Activated CD8-positive, alpha-beta memory T cell treated with anti-CD3 and anti-CD28 coated beads, Interleukin-2, amount 50 U/mL, for 4 hours (primary cell): ENCODE results near the gene CRK.
A peak's percentile ranks its signal among the peaks of the same experiment; 100 is the strongest.
"Not testable (repeated sequence)": the region's sequence is repeated elsewhere in the genome, so short reads cannot be mapped to it uniquely, and the experiment has no call there.

Experiments
- DNase-seq: peaks from one replicate; pipeline ENCODE4 v3.0.0-alpha.2; 2020

Gene CRK

GRCh38 chr17:1462164-1463112, 6.4 kb upstream of the CRK start:
- no peak for DNase-seq

DNA sequence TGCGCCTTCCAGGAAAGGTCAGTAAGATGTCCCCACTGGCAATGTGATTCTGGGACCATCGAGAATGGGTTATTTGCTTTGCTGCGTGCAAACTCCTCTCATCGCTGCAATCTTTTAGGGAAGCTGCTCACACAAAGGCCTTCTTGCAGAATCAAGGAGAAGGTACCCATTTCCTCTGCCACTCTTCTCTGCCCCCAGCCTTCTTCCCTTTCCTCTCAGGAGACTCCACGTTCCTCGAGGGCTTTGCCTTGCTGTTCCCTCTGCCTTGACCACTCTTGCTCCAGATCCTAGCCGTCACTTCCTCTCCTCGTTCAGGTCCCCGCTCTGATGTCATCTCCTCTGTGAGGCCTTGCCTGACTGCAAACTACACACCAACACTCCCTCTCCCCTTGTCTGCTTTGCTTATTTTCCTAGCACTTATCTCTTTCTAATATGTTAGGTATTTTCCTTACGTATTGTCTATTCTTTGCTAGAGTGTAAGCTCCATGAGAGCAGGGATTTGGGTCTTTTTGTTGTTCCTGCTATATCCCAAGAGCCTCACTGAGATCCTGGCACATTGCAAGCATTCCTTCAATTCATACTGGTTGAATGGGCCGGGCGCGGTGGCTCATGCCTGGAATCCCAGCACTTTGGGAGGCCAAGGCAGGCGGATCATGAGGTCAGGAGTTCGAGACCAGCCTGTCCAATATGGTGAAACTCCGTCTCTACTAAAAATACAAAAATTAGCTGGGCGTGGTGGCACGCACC, 5.3 kb upstream of the CRK start:
- DNase-seq, result no peak

- no peak for DNase-seq
Observed at GRCh38 chr17:1460233-1460632, 4.2 kb upstream of the CRK start.

DNA sequence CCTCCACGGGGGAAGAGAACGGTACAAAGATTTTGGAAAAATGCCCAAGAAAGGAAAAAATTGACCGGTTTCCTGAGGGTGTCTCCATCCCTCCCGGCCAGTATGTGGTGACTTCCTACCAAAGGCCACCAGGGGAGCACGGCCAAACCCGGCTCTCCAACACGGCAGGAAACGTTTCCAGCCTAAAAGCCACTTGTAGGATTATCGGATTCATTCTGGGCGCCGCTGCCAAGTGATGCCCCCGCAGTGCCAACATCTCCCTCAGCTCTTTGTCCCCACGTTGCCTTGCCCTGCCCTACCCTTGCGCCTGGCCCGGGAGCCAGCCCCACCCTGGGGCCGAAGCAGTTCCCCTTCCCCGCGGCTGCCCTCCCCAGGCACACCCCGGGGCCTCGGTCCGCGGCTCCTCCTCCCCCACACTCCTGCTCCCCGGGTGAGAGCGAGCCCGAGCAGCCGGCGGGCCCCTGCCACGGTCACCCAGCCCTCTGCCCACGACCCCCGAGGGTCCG, 688 bp downstream of the CRK start:
- DNase-seq, result peak; percentile 34

- no peak for DNase-seq
Observed at GRCh38 chr17:1454541-1454940, 1.5 kb downstream of the CRK start.

GRCh38 chr17:1453694-1454093, 2.3 kb downstream of the CRK start:
- DNase-seq, result not testable (repeated sequence)

GRCh38 chr17:1452836-1453235, 3.2 kb downstream of the CRK start:
- no peak for DNase-seq

DNA sequence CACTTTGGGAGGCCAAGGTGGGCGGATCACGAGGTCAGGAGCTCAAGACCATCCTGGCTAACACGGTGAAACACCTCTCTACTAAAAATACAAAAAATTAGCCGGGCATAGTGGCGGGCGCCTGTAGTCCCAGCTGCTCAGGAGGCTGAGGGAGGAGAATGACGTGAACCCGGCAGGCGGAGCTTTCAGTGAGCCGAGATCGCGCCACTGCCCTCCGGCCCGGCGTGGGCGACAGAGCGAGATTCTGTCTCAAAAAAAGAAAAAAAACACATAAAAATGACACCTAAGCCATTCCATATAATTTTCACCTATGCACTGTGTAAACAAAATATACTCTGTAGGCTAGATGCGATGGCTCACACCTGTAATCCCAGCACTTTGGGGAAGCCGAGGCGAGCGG, 5.8 kb downstream of the CRK start:
- not testable (repeated sequence) for DNase-seq

DNA sequence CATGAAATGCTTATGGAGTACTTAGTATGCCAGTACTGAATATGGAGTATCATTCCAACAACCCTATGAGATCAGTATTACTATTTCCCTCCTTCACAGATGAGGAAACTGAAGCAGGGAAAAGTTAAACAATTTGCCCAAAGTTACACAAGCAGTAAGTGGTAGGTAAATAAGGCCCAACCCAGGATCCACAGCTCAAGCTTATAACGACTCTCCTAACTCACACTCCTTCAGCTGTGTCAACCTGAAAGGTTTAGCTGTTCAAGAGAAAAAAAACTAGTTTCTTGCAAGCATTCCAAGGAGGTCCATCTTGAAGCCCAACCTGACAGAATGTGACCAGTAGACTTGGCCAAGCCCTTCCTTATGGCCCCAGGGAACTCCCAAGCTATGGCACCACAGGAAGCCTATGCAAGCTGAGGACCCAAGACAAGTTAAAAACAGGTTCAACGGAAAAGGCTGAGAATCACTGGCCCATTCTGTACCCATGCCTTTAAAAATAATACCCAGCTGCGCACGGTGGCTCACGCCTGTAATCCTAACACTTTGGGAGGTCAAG, 6.5 kb downstream of the CRK start:
- DNase-seq, result no peak

GRCh38 chr17:1447052-1447451, 9.0 kb downstream of the CRK start:
- DNase-seq, result no peak

DNA sequence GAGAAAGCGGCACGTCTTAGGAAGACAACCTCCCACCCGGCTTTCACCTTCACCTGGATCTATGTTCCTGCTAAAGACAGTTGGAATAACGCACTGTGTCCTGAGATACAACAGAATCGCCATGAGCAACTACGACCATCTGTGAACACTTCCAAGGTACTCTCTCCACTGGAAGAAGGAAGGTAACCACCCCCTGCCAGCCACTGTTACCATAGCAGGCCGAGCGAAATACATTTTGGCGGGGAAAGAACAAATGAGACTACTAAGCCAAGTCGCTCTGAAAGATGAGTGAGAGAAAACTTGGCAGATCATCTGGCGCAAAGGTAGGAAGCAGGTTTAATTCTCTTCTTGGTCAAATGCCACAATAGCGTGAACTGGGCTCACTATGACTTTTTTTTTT, 9.8 kb downstream of the CRK start:
- no peak for DNase-seq

DNA sequence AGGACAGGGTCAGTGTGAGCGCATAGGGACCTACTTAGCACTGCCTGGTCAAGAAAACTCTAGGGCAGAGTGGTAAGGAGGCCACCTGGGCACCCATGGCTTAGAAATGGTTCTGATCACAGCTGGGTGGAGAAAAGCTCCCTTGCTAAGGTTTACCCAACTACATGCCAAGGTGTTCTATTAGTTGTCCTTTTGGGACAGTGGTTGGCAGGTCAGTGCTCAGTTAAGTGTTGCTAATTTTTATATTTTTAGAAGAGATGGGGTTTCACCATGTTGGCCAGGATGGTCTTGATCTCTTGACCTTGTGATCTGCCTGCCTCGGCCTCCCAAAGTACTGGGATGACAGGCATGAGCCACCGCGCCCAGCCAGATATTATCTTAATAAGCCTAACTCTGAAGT, 10.3 kb downstream of the CRK start:
- not testable (repeated sequence) for DNase-seq

DNA sequence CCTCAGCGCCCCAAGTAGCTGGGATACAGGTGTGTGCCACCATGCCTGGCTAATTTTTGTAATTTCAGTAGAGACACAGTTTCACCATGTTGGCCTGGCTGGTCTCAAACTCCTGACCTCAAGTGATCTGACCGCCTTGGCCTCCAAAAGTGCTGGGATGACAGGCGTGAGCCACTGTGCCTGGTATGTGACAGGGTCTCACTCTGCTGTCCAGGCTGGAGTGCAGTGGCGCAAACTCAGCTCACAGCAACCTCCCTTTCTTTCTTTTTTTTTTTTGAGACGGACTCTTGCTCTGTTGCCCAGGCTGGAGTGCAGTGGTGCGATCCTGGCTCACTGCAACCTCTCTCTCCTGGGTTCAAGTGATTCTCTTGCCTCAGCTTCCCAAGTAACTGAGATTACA, 13.3 kb downstream of the CRK start:
- DNase-seq, result not testable (repeated sequence)

GRCh38 chr17:1442187-1442586, 13.8 kb downstream of the CRK start:
- DNase-seq, result no peak

DNA sequence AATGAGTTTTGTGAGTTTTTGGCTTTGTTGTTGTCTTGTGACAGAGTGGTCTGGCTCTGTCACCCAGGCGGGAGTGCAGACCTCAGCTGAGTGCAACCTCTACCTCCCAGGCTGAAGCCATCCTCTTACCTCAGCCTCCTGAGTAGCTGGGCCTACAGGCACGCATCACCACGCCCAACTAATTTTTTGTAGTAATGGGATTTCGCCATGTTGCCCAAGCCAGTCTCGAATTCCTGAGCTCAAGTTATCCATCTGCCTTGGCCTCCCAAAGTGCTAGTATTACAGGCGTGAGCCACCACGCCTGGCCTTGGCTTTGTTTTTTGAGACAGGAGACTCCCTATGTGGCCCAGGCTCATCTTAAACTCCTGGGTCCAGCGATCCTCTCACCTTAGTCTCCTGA, 15.1 kb downstream of the CRK start:
- DNase-seq, result no peak

- no peak for DNase-seq
Observed at GRCh38 chr17:1438593-1439083, 17.4 kb downstream of the CRK start.

DNA sequence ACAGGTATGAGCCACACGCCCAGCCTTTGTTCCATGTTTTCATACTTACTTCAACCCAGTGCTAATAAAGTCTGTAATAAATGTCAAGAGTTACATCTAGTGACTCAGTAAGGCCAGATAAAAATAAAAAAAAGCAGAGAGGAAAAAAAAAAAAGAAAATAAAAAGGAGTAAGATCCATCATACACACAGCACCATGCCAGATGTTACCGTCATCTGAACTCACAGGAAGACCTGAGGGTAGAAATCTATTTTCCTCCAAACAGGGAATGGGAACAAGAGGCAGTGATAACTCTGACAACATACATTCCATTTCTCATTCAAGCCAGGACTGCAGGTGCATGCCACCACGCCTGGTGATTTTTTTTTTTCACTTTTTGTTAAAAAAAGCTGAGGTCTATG, 20.7 kb downstream of the CRK start:
- no peak for DNase-seq

DNA sequence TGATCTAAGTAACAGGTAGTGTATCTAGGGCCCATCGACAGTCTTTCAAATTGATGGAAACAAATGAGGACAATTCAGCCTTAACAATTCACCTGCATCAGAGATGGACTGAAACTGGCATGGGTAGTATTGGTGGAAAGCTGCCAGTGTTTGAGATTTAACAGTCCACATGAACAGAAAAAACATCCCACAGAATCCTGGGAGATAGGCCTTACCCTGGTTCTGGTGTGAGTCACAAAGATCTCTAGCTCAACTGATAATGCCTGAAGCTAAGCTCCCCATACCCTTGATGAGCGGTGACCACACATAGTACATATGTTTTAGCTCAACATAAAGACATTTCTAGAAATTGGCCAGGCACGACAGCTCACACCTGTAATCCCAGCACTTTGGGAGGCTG, 21.9 kb downstream of the CRK start:
- no peak for DNase-seq

DNA sequence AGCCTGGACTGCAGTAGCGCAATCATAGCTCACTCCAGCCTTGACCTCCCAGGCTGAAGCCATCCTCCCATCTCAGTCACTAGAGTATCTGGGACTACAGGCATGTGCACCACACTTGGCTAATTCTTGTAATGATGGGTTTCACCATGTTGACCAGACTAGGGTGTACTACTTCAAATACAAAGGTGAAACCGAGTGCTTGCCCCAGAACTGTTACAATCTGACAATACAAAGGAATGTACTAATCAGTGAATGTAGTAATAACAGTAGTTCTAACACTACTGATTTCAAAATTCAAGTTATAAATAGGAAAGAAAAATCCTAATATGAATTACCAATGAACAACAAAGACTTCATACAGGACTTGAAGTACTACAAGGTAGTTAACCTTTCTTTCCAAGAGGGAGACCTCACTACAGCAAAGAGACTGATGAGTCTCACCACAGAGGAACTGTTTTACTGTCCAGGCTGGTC, 24.4 kb downstream of the CRK start:
- DNase-seq, result no peak

GRCh38 chr17:1423456-1424135, 32.4 kb downstream of the CRK start:
- no peak for DNase-seq

- DNase-seq, result no peak
Observed at GRCh38 chr17:1422885-1423284, 33.1 kb downstream of the CRK start.

DNA sequence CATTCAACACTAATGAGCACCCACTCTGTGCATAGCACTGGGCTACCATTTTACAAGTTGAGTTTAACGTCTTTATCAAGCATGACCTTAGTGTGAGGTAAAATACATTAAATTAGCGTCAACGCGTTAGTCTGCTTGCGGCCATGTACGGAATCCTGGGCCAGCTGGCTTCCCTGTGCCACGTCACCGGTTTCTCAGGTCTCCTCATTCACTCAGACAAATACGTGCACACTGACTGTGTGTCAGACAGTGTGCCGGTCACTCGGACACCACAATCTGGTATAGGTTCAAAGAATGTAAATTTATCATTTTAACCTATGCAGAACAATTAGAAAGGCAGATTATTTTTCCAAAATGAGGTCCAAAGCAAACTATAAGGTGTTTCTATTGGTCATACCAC, 34.6 kb downstream of the CRK start:
- DNase-seq, result no peak

- DNase-seq, result no peak
Observed at GRCh38 chr17:1420981-1421380, 35.1 kb downstream of the CRK start.
